ENCODE measurements around the gene B4GALT7.
A peak's percentile ranks its signal among the peaks of the same experiment; 100 is the strongest.
"Not testable (repeated sequence)": the region's sequence is repeated elsewhere in the genome, so short reads cannot be mapped to it uniquely, and the experiment has no call there.

Gene B4GALT7

DNA sequence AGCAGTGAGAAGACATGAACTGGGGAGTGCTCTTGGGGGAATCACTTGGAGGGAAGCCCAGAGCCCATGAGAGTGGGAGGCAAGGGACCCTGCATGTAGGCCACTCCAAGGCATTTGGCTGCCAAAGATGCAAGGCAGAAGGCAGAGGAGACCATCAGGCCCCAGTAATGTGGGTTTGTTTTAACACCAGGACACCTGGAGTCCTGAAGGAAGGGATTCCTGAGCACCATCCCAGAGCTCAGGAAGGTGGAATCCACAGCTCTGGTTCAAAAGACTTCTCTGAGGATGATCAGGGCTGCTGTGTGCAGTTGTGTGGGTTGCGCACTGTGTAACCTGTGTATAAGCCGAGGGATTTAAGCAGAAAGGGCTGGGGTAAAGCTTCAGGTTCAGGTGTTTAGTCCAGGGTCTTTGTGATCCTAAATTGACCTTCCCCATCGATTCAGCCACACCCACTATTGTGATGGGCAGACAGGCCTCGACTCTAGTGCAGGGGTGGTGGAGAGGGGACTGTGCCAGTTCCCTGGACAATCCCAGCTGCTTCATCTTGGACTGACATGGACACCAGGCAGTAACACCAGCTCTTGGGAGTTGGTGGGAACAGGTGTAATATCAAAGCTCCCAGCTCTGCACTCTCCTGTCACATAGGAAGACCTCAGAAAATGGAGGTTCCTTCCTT, 11.0 kb downstream of the B4GALT7 start:
- H3K4me3 ChIP-seq (ENCODE audit: low read depth, low read length): no peak overlapping the region
- TF ChIP-seq POLR2A (IDR thresholded peaks at IDR 0.05; ENCODE audit: extremely low read depth, insufficient read length) (no peak), MYC (IDR thresholded peaks at IDR 0.05; ENCODE audit: low read depth, low read length) (no peak)
- TF ChIP-seq, protein P1, sequence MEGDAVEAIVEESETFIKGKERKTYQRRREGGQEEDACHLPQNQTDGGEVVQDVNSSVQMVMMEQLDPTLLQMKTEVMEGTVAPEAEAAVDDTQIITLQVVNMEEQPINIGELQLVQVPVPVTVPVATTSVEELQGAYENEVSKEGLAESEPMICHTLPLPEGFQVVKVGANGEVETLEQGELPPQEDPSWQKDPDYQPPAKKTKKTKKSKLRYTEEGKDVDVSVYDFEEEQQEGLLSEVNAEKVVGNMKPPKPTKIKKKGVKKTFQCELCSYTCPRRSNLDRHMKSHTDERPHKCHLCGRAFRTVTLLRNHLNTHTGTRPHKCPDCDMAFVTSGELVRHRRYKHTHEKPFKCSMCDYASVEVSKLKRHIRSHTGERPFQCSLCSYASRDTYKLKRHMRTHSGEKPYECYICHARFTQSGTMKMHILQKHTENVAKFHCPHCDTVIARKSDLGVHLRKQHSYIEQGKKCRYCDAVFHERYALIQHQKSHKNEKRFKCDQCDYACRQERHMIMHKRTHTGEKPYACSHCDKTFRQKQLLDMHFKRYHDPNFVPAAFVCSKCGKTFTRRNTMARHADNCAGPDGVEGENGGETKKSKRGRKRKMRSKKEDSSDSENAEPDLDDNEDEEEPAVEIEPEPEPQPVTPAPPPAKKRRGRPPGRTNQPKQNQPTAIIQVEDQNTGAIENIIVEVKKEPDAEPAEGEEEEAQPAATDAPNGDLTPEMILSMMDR (IDR thresholded peaks at IDR 0.05; ENCODE audit: low read depth, low read length): no peak
- TF ChIP-seq, protein P2, sequence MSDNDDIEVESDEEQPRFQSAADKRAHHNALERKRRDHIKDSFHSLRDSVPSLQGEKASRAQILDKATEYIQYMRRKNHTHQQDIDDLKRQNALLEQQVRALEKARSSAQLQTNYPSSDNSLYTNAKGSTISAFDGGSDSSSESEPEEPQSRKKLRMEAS (IDR thresholded peaks at IDR 0.05; ENCODE audit: low read depth, low read length): no peak
- no peak for DNase-seq (ENCODE audit: low read depth)

DNA sequence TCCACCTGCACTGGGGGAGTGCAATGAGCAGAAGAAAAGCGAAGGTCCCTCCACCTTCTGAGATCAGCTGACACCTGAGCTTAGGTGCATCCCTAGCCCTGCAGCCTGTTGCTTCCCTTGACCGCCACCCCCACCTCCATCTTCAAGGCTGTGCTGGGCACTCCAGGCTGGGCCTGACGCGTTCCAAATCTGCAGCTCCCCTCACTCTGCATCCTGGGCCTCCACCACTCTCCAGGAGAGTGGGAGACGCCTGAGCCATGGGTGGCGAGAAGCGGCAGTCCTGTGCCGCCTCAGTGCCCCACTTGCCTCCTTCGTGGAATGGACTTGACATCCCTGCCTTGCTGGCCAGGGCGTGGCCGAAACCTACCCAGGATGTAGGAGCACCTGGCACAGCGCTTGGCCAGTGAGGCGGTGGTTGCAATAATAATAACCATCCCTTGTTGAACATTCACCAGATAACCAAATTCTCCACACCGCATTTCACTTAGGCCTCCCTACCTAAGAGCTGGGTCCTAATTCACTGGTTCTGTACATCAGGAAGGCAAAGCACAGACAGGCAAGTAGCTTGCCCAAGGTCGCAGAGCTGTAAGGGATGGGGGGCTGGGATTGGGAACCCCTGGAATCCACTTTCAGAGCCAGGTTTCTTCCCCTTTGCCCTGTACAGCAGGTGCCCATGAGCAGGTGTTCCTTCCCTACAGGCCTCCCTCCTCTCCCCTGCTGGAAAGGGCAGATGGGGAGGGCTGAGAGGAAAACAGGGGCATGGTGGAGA, 11.7 kb downstream of the B4GALT7 start:
- DNase-seq (ENCODE audit: low read depth): no peak
- TF ChIP-seq, protein P1 (IDR thresholded peaks at IDR 0.05; ENCODE audit: low read depth, low read length): no peak
- TF ChIP-seq, protein P2 (IDR thresholded peaks at IDR 0.05; ENCODE audit: low read depth, low read length): no peak
- TF ChIP-seq MYC (IDR thresholded peaks at IDR 0.05; ENCODE audit: low read depth, low read length) (no peak), POLR2A (IDR thresholded peaks at IDR 0.05; ENCODE audit: extremely low read depth, insufficient read length) (no peak)
- H3K4me3 ChIP-seq (ENCODE audit: low read depth, low read length): no peak overlapping the region

DNA sequence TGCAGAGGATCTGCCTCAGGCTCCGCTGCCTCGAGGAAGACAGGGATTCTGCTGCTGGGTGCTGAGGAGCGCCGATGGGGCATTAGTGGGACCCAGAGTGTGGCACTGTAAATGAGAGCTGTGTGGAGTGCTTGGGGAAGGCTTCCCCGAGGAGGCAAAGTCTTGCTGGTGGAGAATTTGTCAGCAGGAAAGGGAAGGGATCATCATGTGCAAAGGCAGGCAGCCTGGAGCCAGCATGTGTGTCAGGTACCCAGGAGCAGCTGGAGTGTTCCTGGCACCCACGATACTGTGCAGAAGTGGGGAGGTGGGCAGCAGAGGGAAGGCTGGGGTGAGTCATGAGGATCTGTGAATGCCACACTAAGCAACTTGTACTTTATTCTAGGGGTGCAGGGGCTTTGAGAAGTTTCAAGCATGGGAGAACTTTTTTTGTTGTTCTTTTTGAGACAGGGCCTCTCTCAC, 12.3 kb downstream of the B4GALT7 start:
- no peak for DNase-seq (ENCODE audit: low read depth)
- H3K4me3 ChIP-seq (ENCODE audit: low read depth, low read length): no peak overlapping the region
- TF ChIP-seq, protein P2 (IDR thresholded peaks at IDR 0.05; ENCODE audit: low read depth, low read length): no peak
- TF ChIP-seq POLR2A (IDR thresholded peaks at IDR 0.05; ENCODE audit: extremely low read depth, insufficient read length): no peak
- no peak for TF ChIP-seq MYC (IDR thresholded peaks at IDR 0.05; ENCODE audit: low read depth, low read length)
- TF ChIP-seq, protein P1 (IDR thresholded peaks at IDR 0.05; ENCODE audit: low read depth, low read length): no peak

- no peak for TF ChIP-seq MYC (IDR thresholded peaks at IDR 0.05; ENCODE audit: low read depth, low read length)
- TF ChIP-seq, protein P1 (IDR thresholded peaks at IDR 0.05; ENCODE audit: low read depth, low read length): no peak
- TF ChIP-seq, protein P2 (IDR thresholded peaks at IDR 0.05; ENCODE audit: low read depth, low read length): no peak
- TF ChIP-seq POLR2A (IDR thresholded peaks at IDR 0.05; ENCODE audit: extremely low read depth, insufficient read length): no peak
These were observed 20.6 kb downstream of the B4GALT7 start for GRCh38 chr5:177620560-177620959.

GRCh38 chr5:177624172-177624571, 24.2 kb downstream of the B4GALT7 start:
- DNase-seq (ENCODE audit: low read depth); H3K4me3 ChIP-seq (ENCODE audit: low read depth, low read length): not testable (repeated sequence)

More at GRCh38 chr5:177620560-177620959, 20.6 kb downstream of the B4GALT7 start:
- DNase-seq (ENCODE audit: low read depth): no peak
- no peak overlapping the region for H3K4me3 ChIP-seq (ENCODE audit: low read depth, low read length)

DNA sequence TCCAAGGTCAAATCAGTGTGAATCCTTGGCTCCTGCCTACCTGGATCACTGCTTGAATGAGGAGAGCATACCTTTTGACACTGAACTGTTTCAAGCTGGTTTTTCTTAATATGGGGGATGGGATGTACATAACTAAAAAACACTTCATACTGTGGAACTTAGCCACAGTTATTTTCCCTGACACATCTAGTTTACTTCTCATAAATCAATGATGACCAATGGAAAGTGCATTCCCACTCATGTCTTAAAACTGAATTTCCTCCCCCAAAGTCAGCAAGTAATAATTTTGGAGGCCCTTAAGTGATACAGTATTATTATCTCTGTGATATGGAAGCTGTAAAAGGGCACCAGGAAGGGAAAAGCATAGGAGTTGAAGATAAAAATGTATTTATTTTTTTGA, 30.3 kb downstream of the B4GALT7 start:
- not testable (repeated sequence) for H3K4me3 ChIP-seq (ENCODE audit: low read depth, low read length); DNase-seq (ENCODE audit: low read depth)

DNA sequence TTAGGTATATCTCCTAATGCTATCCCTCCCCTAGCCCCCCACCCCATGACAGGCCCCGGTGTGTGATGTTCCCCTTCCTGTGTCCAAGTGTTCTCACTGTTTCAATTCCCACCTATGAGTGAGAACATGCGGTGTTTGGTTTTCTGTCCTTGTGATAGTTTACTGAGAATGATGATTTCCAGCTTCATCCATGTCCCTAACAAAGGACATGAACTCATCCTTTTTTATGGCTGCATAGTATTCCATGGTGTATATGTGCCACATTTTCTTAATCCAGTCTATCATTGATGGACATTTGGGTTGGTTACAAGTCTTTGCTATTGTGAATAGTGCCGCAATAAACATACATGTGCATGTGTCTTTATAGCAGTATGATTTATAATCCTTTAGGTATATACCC, 35.0 kb downstream of the B4GALT7 start:
- DNase-seq (ENCODE audit: low read depth): not testable (repeated sequence)

GRCh38 chr5:177645462-177645861, 45.5 kb downstream of the B4GALT7 start:
- not testable (repeated sequence) for DNase-seq (ENCODE audit: low read depth); H3K4me3 ChIP-seq (ENCODE audit: low read depth, low read length)

More for the DNA sequence above, 35.0 kb downstream of the B4GALT7 start:
- H3K4me3 ChIP-seq (ENCODE audit: low read depth, low read length): not testable (repeated sequence)

DNA sequence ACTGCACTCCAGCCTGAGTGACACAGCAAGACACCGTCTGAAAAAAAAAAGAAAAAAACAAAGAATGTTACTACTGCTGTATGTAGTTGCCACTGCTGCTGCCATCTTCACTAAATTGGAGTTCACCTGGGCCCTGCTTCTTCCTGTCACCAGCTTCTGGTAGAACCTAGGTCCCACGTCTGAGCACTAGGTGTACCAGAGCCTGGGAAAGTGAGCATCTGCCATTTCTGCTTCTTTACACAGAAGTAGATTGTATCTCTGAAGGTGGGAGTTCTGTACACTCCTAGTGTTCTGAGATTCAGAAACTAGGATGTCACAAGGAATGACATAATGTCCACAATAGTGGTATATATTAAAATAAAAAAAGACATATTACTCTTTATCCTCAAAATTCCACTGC, 51.3 kb downstream of the B4GALT7 start:
- DNase-seq (ENCODE audit: low read depth); H3K4me3 ChIP-seq (ENCODE audit: low read depth, low read length): not testable (repeated sequence)

- DNase-seq (ENCODE audit: low read depth): peak; percentile 10
- not testable (repeated sequence) for H3K4me3 ChIP-seq (ENCODE audit: low read depth, low read length)
These were observed 57.9 kb downstream of the B4GALT7 start for GRCh38 chr5:177657846-177658245.

DNA sequence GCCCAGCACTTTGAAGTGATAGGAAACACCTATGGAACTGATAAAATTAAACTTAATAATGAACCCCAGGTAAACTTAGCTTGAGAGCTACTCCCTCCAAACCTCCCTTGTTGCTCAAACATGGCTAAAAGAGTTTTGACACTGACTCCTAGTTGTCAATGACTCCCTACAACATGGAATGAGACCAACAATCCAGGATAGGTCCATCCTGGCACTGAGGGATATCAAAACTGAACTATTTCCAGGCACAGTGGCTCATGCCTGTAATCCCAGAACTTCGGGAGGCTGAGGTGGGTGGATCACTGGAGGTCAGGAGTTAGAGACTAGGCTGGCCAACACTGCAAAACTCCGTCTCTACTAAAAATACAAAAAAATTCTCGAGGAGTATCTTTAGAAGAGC, 58.6 kb downstream of the B4GALT7 start:
- not testable (repeated sequence) for H3K4me3 ChIP-seq (ENCODE audit: low read depth, low read length); DNase-seq (ENCODE audit: low read depth)

Data from NB4 (cell line).